GM12891 (cell line): ENCODE measurements around the gene INHBE.

Source experiments
- PAX5 ChIP-seq: IDR thresholded peaks from 2 replicates; pipeline ENCODE4 v1.6.1; 2011; ENCODE audit warnings: low read length, moderate library complexity, mild to moderate bottlenecking; ENCODE audit not compliant: insufficient read depth, severe bottlenecking
- POLR2A ChIP-seq: IDR thresholded peaks from 2 replicates; pipeline ENCODE4 v1.6.1; 2011; ENCODE audit warnings: low read depth, low read length, control low read depth
- POLR2AphosphoS5 ChIP-seq: IDR thresholded peaks from 2 replicates; pipeline ENCODE4 v1.6.1; 2011; ENCODE audit warnings: low read depth, low read length, control low read depth
- SPI1 ChIP-seq: IDR thresholded peaks from 2 replicates; pipeline ENCODE4 v1.6.1; 2011; ENCODE audit warnings: low read depth, low read length, control low read depth
- TAF1 ChIP-seq: IDR thresholded peaks from 2 replicates; pipeline ENCODE4 v1.6.1; 2011; ENCODE audit warnings: low read depth, low read length, control low read depth

DNA sequence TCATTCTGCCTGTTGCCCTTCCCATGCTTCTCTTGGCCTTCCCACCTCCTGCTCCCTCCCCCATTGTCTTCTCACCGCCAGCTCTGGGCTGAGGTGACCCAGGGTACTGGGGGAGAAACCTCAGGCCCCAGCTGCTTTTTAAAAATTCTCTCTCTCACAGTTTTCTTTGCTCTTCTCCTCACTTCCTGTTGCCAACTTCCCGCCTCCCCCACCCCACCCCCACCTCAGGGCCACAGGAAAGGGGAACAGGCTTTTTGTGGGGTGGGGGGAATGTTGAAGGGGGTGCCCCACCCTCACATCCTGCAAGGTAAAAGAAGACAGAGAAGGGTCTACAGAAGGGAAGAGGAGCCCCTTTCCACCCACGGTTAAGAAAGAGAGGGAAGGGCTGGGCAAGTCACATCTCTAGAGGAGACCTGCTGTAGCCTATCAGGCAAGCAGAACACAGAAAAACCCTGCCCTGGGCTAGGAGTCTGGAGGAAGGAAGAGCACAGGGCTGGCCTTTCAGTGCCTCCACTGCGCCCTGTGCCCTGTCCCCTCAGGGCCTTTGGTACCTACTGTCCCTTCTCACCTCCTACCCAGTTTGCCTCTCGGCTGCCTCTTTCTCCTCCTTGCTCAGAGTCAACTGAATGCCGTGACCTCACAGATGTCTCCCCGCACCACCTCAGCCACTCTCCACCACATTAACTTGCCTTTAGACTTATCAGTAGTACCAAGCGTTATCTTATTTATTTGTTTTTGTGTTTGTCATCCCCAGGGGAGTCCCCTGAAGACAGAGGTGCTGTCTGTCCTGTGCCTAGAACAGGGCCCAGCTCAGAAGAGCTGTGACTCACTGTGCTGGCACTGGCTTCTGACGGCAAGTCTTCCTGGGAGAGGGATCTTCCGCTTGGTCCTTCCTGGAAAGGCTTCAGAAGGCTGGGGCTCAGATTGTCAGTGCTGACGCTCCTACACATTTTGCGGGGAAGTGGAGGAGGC, 22.9 kb downstream of the INHBE start:
- no peak for TF ChIP-seq POLR2AphosphoS5
- TF ChIP-seq PAX5: no peak
- peak; percentile 56; the same call in 1 of the 2 replicates for TF ChIP-seq POLR2A
- TF ChIP-seq TAF1: 0 out of 2 replicates have a peak, but pooled peaks have one; percentile 41
- 0 out of 2 replicates have a peak, but pooled peaks have one; percentile 28 for TF ChIP-seq SPI1
